ENCODE measurements around the gene SHBG. TPM values are rescaled to one million over a fixed set of nuclear protein-coding genes. Genes with fewer than 3 reads are reported as not detected.

The SHBG gene
- total RNA-seq, 1 donor from 2014 or later = 0.87 TPM

DNA sequence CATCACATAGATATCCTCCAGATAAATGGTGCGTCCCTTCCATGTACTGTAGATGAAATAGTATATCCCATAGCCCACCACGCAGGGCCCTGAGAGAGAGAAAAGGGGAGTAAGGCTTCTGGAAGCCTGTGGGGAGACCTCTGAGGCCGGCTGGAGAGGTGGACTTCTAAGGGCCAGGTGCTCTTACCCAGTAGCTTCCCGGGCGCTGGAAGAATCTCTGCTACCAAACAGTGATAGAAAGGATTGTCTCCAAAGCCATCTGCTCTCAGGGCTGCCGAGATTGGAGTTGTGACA lies 3.0 kb upstream of the SHBG start:
- Histone ChIP-seq H3K9me3 (no peaks in the 10 kb centered on the region), H3K36me3 (peaks cover 8% of the 10 kb centered on the region), H3K4me3 (peak overlapping the region; percentile 86), H3K27me3 (no peaks in the 10 kb centered on the region), H3K4me1 (peaks cover 7% of the 10 kb centered on the region), H3K27ac (peak overlapping the region; percentile 89)
- DNase-seq = no peak
- TF ChIP-seq, protein P1, sequence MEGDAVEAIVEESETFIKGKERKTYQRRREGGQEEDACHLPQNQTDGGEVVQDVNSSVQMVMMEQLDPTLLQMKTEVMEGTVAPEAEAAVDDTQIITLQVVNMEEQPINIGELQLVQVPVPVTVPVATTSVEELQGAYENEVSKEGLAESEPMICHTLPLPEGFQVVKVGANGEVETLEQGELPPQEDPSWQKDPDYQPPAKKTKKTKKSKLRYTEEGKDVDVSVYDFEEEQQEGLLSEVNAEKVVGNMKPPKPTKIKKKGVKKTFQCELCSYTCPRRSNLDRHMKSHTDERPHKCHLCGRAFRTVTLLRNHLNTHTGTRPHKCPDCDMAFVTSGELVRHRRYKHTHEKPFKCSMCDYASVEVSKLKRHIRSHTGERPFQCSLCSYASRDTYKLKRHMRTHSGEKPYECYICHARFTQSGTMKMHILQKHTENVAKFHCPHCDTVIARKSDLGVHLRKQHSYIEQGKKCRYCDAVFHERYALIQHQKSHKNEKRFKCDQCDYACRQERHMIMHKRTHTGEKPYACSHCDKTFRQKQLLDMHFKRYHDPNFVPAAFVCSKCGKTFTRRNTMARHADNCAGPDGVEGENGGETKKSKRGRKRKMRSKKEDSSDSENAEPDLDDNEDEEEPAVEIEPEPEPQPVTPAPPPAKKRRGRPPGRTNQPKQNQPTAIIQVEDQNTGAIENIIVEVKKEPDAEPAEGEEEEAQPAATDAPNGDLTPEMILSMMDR (IDR thresholded peaks at IDR 0.05) = no peak
- ATAC-seq = no peak
- intact Hi-C loops (cut with DNase I) = no loop called here

DNA sequence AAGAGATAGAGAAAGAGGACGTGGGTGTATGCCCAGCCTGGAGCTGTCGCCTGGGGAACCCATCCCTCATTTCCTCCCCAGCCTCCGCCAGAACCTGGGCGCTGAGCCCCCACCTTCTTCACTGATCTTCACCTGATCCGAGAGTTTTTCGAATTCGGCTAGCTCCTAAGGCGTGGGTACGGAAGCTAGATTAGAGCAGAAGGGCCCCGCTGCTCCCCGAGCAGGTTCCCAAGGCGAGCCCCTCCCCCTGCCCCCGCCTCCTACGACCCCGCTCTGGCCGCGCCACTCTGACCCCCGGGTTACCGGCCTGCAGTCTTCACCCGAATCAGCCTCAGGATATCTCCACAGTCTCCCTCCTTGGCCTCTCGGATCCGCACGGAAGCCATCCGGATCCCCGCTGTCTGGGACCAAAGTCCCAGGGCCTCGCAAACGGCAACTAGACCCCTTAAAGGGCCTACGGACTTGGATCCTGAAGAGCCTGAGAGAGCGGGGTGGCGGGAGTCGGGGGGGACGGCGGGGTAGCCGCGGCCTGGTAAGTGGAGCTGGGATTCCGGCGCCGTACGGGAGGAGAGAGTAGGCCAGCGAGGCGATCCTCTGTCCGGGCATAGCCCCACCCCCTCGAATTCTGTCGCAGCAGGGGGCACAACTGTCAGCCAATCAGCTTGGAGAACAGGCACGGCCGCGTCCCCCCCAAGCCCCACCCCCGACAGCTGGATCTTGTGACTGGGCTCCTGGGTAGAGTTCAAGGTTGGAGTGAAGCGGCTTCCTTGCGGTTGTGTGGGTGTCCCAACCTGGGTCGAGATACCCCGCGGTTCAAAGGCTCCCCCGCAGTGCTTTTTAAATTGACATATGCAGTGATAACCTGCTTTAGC lies 2.4 kb upstream of the SHBG start, which contains the start of gene SAT2:
Gene SAT2 (minus strand): TSS at position 572 of the 872 bp plus-strand sequence. CDS start 186 bp downstream, at position 386.
- TF ChIP-seq, protein P1 (IDR thresholded peaks at IDR 0.05) = no peak
- ATAC-seq = peak; percentile 97
- peak within 1 kb of the TSS; percentile 86 for H3K4me3 ChIP-seq
- intact Hi-C loops (cut with DNase I) = no loop called here
- peak; percentile 96 for DNase-seq
- H3K9me3 ChIP-seq = no peaks in the 10 kb centered on the region
- peak within 1 kb of the TSS; percentile 89 for H3K27ac ChIP-seq
- peaks cover 7% of the 10 kb centered on the region for H3K4me1 ChIP-seq
- H3K36me3 ChIP-seq = peaks cover 8% of the 10 kb centered on the region
- H3K27me3 ChIP-seq = no peaks in the 10 kb centered on the region

DNA sequence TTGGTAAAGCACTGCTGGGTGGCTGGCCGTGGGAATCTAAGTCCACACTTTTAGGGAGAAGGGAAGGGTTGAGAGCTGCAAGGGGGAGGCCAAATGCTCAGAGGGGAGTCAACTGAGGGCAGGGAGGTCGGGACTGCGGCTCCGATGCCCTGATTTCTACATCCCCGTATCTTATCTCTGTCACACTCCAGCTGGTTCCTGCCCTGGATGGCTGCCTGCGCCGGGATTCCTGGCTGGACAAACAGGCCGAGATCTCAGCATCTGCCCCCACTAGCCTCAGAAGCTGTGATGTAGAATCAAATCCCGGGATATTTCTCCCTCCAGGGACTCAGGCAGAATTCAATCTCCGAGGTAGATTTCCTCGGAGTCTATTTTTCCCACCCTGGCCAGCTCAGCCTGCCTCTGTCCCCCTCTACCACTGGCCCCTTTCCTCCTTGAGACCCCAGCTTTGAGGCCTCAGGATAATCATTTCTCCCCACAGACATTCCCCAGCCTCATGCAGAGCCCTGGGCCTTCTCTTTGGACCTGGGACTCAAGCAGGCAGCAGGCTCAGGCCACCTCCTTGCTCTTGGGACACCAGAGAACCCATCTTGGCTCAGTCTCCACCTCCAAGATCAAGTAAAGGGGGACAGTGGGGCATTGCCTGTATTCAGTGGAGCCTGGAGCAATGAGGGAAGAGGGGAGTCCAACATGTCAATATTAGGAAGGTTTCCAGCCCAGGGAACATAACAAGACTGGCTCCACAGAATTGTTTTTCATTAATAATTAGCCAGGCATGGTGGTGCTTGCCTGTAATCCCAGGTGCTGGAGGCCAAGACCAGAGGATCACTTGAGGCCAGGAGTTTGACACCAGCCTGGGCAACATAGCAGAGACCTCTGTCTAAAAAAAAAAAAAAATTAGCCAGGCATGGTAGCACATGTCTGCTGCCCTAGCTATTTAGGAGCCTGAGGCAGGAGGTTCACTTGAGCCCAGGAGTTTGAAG lies 1.8 kb downstream of the SHBG start:
- H3K27ac ChIP-seq = no peak overlapping the region
- ATAC-seq (no peak), DNase-seq (no peak)
- no peaks in the 10 kb centered on the region for H3K9me3 ChIP-seq
- intact Hi-C loops (cut with DNase I) = no loop called here
- H3K27me3 ChIP-seq = no peaks in the 10 kb centered on the region
- TF ChIP-seq, protein P1 (IDR thresholded peaks at IDR 0.05) = no peak
- no peaks in the 10 kb centered on the region for H3K36me3 ChIP-seq
- H3K4me1 ChIP-seq = peaks cover 3% of the 10 kb centered on the region
- no peak overlapping the region for H3K4me3 ChIP-seq

DNA sequence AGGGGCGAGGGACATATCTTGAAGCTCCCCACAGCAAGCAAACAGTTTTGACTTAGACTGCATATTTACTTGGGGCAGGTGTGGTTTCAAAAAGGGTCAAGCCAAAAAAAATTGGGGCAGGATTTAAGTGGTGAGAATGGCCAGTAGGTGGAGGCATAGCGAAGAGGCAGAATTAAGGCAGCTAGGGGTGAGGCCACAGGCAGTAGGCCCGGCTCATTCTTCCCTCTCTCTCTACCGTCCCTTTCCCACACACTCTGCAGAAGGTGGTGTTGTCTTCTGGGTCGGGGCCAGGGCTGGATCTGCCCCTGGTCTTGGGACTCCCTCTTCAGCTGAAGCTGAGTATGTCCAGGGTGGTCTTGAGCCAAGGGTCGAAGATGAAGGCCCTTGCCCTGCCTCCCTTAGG lies 2.6 kb downstream of the SHBG start:
- TF ChIP-seq, protein P1 (IDR thresholded peaks at IDR 0.05) = peak; percentile 49
- Histone ChIP-seq H3K27ac (no peak overlapping the region), H3K4me3 (no peak overlapping the region), H3K9me3 (no peaks in the 10 kb centered on the region), H3K4me1 (no peaks in the 10 kb centered on the region), H3K27me3 (no peaks in the 10 kb centered on the region), H3K36me3 (no peaks in the 10 kb centered on the region)
- peak; percentile 66 for ATAC-seq
- DNase-seq = no peak
- intact Hi-C loops (cut with DNase I) = no loop called here

DNA sequence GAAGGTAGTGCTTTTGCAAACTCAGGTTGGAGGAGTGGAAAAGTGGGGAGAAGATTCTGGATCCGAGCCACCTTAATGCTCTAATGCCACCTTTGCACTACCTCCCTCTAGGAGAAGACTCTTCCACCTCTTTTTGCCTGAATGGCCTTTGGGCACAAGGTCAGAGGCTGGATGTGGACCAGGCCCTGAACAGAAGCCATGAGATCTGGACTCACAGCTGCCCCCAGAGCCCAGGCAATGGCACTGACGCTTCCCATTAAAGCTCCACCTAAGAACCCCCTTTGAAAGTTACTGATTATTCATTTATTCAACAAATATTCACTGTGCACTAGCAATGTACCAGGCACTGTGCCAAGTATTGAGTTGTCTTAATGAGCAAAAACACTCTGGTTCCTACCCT lies 3.2 kb downstream of the SHBG start:
- TF ChIP-seq, protein P1 (IDR thresholded peaks at IDR 0.05) = no peak
- Histone ChIP-seq H3K36me3 (no peaks in the 10 kb centered on the region), H3K4me1 (no peaks in the 10 kb centered on the region), H3K9me3 (no peaks in the 10 kb centered on the region), H3K27me3 (no peaks in the 10 kb centered on the region), H3K27ac (no peak overlapping the region), H3K4me3 (no peak overlapping the region)
- ATAC-seq (no peak), DNase-seq (no peak)
- intact Hi-C loops (cut with DNase I) = no loop called here

All from upper lobe of right lung (tissue), 1 donor.